22Rv1 (cell line): ENCODE measurements around the gene SORCS2.
"Not testable (repeated sequence)": the region's sequence is repeated elsewhere in the genome, so short reads cannot be mapped to it uniquely, and the experiment has no call there.

ENCODE experiments used
- H3K27ac ChIP-seq: fragments of 450-650 bp; 2 replicates; pipeline ENCODE4 v1.5.1; 2017
- CTCF ChIP-seq: fragments of 450-650 bp; IDR thresholded peaks from 2 replicates; pipeline ENCODE4 v1.5.1; 2017; ENCODE audit warnings: mild to moderate bottlenecking
- ZFX ChIP-seq: fragments of 450-650 bp; IDR thresholded peaks from 2 replicates; pipeline ENCODE4 v1.6.1; 2017; ENCODE audit warnings: antibody characterized with exemption, borderline replicate concordance

The SORCS2 gene

GRCh38 chr4:7450775-7451433, 258.6 kb downstream of the SORCS2 start:
- H3K27ac ChIP-seq = no peak overlapping the region
- TF ChIP-seq CTCF = no peak
- TF ChIP-seq ZFX = no peak

DNA sequence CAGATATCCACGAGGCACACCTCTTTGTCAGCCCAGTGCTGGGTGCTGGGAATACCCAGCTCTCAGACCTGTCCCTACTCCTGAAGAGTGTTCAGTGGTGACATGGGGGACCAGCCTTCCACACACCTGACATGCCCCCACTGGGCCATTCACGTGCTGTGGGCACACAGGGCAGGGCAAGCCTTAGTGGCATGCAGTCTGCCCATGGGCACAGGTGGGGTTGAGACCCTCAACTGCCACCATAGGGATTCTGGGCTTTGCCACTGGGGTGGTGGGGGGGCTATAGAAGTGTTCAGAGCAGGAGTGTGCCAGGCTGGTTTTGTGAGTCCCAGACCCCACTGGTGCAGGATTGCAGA, 259.1 kb downstream of the SORCS2 start:
- no peak overlapping the region for H3K27ac ChIP-seq
- TF ChIP-seq ZFX = no peak
- no peak for TF ChIP-seq CTCF

DNA sequence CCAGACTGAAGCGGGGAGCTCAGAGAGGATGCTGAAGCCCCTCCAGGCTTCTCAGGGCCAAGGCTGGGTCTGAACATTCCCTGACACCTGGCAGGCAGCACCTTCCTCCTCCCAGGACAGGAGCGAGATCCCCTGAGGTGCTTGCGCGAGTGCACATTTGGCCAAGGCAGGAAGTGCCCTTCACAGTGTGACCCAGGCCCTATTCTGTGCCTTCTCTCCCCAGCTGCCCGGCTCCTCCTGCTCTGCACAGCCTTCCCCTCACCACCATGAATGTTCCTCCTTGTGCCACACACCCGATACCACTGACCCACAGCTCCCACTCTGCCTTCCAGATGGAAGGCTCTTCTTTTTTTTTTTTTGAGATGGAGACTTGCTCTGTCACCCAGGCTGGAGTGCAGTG, 259.5 kb downstream of the SORCS2 start:
- TF ChIP-seq ZFX (no peak), CTCF (no peak)
- no peak overlapping the region for H3K27ac ChIP-seq

- not testable (repeated sequence) for H3K27ac ChIP-seq
These were observed 260.5 kb downstream of the SORCS2 start for GRCh38 chr4:7452802-7453201.

DNA sequence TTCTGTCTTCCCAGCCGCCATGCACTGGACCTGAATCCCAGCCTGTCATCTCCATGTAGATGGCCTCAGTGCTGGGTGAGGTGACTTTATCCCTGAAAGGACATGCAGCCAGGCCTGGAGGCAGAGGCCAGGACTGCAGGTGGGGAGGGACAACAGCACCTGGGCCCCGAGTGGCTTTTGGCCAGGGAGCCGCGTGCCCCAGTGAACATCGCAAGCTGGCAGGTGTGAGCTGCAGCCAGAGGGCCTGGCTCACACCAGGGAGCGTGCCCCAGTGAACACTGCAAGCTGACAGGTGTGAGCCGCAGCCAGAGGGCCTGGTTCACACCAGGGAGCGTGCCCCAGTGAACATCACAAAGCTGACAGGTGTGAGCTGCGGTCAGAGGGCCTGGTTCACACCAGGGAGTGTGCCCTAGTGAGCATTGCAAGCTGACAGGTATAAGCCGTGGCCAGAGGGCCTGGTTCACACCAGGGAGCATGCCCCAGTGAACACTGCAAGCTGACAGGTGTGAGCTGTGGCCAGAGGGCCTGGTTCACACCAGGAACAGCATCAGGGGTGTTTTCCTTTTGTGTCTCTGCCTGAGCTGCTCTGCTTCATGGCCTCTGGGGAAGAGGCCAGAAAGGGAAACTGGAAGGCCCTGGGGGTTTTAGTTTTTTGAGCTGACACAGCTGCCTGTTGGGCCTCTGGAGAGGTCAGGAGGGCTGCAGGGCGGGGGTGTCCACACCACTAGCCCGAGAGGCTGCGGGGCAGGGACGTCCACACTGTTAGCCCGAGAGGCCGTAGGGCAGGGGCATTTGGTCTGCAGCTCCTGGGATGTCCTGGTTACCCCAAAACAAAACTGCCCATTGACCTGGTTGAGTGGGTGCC, 265.1 kb downstream of the SORCS2 start:
- no peak for TF ChIP-seq CTCF
- TF ChIP-seq ZFX = no peak
- H3K27ac ChIP-seq = no peak overlapping the region

- no peak overlapping the region for H3K27ac ChIP-seq
- no peak for TF ChIP-seq CTCF
- TF ChIP-seq ZFX = no peak
These were observed 265.7 kb downstream of the SORCS2 start for GRCh38 chr4:7458066-7458425.

GRCh38 chr4:7458477-7458876, 266.1 kb downstream of the SORCS2 start:
- TF ChIP-seq CTCF = no peak
- no peak for TF ChIP-seq ZFX
- no peak overlapping the region for H3K27ac ChIP-seq
